ENCODE measurements around the gene PRDM7. TPM values are rescaled to one million over a fixed set of nuclear protein-coding genes. Genes with fewer than 3 reads are reported as not detected.
A peak's percentile ranks its signal among the peaks of the same experiment; 100 is the strongest.

The PRDM7 gene
- total RNA-seq, 1 donor from 2014 or later, result not detected

GRCh38 chr16:90033387-90033786 lies 43.7 kb downstream of the PRDM7 start:
- ATAC-seq, result no peak

DNA sequence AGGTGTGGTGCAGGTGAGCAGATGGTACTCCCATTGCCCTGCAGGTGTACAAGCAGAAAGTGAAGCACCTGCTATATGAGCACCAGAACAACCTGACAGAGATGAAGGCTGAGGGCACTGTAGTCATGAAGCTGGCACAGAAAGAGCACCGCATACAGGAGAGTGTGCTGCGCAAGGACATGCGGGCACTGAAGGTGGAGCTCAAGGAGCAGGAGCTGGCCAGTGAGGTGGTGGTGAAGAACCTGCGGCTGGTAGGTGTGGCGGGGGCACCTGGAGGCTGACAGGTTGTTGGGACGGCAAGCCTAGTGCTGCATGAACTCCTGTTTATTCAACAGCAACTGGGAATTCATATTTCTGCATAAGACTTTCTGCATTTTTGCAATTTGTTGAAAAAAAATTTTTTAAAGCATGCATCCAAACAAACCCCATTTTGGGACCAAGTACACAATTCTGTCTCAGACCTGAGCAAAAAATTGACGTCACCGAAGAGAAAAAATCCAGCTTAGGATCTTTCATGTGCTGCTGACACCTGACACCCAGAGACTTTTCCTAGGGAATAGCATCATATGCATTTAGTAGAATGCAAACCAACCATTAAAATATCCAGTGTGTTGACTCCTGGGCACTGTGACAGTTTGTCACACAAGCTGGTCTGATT lies 44.3 kb downstream of the PRDM7 start:
- peak; percentile 18 for ATAC-seq

DNA sequence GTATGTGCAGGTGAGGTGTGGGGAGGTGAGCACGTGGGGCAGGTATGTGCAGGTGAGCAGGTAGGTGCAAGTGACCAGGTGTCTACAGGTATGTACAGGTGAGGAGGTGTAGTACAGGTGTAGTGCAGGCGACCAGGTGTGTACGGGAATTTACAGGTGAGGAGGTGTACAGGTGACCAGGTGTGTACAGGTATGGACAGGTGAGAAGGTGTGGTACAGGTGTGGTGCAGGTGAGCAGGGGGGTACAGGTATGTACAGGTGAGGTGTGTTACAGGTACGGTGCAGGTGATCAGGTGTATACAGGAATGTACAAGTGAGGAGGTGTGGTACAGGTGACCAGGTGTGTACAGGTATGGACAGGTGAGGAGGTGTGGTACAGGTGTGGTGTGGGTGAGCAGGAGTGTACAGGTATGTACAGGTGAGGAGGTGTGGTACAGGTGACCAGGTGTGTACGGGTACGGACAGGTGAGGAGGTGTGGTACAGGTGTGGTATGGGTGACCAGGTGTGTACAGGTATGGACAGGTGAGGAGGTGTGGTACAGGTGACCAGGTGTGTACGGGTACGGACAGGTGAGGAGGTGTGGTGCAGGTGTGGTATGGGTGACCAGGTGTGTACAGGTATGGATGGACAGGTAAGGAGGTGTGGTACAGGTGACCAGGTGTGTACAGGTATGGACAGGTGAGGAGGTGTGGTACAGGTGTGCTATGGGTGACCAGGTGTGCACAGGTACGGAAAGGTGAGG lies 45.0 kb downstream of the PRDM7 start:
- ATAC-seq, result peak; percentile 70

DNA sequence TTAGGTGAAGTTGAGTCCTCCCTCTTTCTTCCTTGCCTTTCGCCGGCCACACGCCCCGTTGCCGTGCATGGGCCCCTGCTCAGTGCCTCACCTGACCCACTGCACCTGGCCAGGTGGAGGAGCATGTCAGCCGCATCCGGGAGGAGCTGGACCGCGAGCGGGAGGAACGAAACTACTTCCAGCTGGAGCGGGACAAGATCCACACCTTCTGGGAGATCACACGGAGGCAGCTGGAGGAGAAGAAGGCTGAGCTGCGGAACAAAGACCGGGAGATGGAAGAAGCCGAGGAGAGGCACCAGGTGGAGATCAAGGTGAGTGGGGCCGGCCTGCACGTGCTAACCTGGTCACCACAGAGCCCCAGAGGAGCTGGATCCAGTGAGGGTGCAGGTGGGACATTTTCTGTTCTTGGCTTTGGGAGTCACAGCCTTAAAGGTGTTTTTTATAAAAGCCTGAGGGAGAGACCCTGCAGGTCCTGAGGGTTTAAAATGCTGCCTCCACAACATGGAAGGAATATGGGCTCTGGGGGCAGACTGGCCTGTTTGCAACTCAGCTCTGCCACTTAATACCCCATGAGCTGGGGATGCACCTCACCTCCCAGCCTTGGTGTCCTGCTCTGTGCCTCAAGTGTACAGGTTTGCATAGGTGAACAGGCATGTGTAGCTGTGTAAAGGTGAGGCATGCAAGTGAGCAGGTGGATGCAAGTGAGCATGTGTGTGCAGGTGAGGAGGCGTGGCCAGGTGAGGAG lies 45.8 kb downstream of the PRDM7 start:
- ATAC-seq, result no peak

DNA sequence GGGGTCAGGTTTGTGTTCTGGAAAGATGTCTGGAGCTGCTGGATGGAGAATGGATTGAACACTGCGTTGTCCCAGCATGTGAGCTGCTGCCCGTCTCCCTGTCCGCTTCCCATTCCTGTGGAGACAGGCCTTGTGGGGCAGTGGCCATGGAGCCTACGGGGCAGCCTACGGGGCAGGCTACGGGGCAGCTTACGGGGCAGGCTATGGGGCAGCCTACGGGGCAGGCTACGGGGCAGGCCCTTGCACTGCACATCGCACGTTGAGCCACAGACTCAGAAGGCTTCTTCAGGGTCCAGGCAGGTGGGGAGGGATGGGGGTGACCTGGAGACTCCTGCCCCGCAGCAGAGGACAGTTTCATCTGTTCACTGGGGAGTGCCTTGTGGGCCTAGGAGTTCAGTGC lies 48.1 kb downstream of the PRDM7 start:
- ATAC-seq, result no peak

DNA sequence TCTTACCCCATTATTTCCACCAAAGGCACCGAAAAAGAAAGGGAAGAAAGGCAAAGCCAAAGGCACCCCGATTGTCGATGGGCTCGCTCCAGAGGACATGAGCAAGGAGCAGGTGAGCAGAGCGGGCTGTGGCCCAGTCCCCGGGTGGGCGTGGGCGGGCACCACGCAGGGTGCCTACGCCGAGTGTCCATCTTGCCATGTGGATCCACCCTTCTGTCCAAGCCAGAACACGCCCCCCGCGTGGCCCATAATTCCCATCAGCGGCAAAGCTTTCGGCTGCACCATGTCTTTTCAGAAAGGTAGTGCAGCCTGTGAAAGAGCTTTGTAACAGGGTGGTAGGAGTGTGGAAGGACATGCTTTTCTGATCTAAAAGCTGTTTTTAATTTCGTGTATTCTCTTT lies 49.5 kb downstream of the PRDM7 start:
- ATAC-seq, result no peak

DNA sequence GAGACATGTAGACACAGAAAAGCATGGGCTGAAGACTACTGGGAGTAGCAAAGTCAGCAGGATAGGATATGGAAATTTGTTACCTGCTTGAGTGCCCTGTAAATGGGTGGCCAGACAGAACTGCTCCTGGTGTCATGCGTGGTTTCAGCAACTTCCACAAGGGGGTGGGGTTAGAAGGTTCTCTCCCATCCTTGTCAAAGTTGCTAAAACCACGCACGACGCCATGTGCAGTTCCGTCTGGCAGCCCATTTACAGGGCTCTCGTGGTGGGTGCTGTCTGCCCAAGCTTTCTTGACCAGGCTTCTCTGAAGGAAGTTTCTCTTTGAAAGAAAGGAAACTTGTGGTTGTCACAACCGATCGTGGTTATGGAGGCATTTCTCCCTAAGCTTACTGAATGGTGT lies 51.0 kb downstream of the PRDM7 start:
- ATAC-seq, result no peak

DNA sequence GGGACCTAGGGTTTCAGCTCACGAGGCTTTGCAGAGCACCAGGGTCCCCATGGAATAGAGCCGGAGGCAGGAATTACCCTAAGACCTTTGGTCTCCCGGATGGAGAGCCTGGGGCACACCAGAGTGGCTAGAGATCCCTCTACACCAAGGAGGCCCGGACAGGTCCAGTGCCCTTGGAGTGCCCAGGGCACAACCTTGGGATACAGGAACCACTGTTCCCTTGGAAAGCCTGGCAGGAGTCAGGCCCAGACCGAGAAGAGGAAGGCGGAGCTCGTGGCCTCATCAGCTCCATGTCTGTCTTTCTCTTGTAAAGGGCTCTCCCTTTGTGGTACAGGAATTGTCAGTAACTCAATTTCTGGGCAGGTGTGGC lies 54.1 kb downstream of the PRDM7 start:
- ATAC-seq, result peak; percentile 12

DNA sequence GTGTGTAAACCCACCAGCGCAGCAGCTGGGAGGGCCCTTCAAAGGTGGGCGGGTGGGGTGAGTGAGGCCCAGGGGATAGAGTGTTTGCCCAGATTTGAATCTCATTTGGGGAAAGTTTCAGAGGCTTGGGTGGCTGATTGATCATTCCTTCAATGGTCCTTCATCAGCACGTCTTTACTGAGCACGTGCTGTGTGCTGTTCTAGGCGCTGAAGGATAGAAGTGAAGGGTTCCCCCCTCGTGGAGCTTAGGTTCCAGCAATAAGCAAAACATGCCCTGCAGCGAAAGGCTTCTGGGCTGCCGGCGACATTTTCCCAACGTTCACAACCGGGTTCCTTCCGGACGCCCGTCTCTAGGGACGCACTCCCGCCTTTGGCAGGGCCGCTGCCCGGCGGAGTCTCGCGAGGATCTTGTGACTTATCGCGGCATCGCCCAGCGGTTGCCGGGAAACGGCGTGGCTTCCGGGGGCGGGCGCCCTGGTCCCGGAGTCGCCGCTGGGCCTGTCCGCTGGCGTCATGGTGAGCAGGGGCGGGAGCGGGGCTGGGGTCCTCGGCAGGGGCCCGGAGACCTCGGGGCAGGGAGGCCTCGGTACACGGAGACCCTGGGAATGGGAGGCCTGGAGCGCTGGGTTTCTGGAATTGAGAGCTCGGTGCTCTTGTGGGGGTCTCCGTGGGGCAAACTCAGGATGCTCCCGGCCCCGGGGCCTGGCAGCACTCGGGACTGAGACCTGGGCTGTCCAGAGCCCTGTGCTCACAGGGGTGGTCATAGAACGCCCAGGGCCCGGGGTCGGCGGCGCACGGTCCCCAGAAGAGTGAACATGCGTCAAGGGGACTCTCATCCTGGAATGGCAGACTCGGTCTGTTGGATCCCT lies 54.7 kb downstream of the PRDM7 start:
- ATAC-seq, result peak; percentile 86

DNA sequence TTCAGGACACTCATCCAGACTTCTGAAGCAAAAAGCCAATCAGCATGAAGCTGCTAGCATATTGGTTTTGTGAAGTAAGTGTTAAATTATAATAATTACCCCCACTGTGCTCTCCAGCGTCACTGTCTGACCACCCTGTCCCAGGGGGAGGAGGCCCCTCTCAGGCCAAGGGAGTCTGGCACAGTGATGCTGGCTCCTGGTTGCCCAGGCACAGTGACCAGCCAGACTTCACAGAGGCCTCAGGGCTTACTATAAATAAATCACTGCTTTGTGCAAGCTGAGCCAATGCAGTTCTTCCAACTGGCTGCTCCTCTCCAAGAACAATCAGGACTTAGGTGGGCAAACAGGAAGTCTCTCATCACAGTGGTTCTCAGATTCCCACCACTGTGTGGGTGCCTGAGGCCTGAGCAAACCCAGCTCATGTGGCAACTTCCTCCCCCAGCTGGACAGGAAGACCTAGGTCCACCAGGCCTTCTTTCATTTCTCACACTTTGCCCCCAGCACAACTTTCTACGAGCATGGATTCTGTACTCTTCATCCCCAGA lies 56.2 kb downstream of the PRDM7 start:
- ATAC-seq, result no peak

DNA sequence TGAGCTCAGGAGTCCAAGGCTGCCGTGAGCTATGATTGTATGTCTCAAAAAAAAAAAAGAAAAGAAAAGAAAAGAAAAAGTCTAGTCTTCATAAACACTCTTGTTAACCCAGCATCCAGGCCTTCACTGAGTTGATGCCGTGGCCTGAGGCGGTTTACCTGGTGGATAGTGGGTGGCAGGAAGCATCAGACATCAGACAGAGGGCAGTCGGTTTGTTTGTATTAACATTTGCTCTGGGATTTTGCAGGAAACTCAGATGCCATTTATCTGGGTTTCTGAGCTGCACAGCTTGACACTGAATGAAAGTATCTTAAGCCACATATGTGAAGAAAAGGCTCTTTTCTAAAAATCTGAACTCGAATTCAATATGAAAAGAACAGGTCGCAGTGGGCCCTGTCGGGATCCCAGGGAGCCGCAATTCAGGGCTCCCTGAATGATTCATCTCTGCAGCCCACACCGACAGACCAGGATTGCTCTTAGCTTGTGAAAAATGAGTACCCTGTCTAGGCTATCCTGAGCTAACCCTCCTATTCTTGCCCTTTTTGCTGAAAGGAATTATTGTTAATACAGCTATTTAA lies 56.8 kb downstream of the PRDM7 start:
- no peak for ATAC-seq

GRCh38 chr16:90019543-90020259 lies 57.4 kb downstream of the PRDM7 start:
- peak; percentile 27 for ATAC-seq

- peak; percentile 33 for ATAC-seq
Measured at GRCh38 chr16:90018652-90019542, 58.2 kb downstream of the PRDM7 start, which contains the start of gene DBNDD1. Gene DBNDD1 (minus strand): TSS chr16:90019456. CDS start chr16:90019341, 115 bp downstream.

DNA sequence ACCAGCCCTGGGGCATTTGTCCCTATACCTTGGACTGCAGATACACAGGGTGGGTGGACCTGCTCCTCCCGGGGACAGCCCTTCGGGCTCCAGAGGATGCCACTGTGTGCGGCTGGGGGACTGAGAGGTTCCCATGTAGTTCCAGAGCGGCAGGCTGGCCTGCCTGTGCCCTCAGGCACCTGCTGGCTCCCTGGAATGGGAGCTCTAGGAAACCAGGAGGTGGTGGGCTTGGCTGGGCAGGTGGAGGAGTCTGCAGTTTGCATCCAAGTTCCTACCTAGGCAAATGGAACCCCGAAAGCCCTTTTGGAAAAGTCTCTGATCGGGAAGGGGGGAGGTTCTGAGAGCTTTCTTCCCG lies 58.9 kb downstream of the PRDM7 start:
- no peak for ATAC-seq

GRCh38 chr16:90016339-90016950 lies 60.7 kb downstream of the PRDM7 start:
- no peak for ATAC-seq

GRCh38 chr16:90015586-90016338 lies 61.4 kb downstream of the PRDM7 start:
- ATAC-seq, result no peak

DNA sequence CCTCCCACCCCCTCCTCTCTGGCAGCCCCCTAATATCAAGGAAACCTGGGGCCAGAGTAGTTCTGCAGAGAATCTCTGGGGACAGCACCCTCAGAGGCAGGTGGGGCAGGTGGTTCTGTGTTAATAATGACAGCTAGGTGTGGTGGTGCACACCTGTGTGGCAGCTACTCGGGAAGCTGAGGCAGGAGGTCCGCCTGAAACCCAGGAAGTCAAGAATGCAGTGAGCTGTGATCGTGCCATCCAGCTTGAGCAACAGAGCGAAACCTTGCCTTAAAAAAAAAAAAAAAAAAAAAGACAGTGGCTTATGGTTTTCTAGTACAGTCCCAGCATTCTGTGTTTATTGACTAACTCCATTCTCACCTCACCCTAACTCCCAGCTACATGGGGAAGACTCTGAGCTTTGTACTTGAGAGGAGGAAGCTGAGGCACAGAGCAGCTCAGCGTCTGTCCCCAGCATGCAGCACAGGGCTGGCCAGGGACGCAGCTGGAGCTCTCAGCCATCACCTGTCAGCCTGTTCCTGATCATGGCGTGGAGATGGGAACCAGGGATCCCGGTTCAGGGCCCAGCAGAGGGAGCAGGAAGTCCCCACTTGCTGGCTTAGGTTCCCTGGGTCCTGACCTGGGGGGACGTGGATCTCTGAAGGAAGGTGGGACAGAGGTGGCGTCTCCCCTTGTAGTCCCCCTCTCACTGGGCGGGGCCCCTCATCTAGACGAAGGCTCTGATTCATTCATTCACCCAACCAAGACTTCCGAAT lies 64.0 kb downstream of the PRDM7 start:
- ATAC-seq, result peak; percentile 25

DNA sequence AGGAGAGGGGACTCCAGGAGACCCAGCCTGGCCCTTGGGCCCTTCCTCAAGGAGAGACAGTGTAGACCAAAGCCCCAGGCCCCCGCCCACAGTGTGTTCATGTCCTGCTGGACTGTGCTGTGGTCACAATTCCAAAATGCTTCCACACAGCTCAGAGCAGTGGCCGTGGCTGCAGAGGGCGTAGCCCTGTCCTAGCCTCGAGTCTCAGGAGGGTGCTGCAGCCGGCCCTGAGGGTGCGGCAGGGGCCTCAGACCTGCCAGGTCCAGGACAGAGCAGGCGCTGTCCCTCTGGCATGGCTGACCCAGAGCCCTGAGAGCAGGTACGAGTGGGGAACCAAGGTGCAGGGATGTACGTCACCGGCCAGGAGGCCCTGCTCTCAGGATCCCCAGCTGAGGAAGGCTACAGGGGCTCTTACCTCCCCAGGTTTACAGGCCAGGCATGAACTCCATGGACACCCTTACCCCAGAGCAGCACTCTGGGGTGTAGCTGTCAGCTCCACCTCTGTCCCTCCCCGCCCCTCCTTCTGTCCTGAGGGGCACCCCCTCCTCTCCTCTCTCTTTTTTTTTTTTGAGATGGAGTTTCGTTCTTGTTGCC lies 65.1 kb downstream of the PRDM7 start:
- ATAC-seq, result peak; percentile 6
